K562 (cell line): Measurements from ENCODE around the gene EGFL7. TPM values are rescaled to one million over a fixed set of nuclear protein-coding genes. Genes with fewer than 3 reads are reported as not detected.

Experiments used
- GABPB1 ChIP-seq: sonication (generic); formaldehyde crosslinking; IDR thresholded peaks from 2 replicates; pipeline ENCODE4 v1.8.0; 2022; ENCODE audit warnings: mild to moderate bottlenecking, missing genetic modification reagents
- HDAC8 ChIP-seq: fragments of 450-650 bp; IDR thresholded peaks from 2 replicates; pipeline ENCODE4 v1.6.1; 2016; ENCODE audit warnings: mild to moderate bottlenecking, missing genetic modification characterization, moderate library complexity, missing compliant biosample characterization
- HSF4 ChIP-seq: fragments of 250-450 bp; sonication (Bioruptor Pico); IDR thresholded peaks from 2 replicates; pipeline ENCODE4 v2.1.2; 2022; ENCODE audit warnings: mild to moderate bottlenecking, moderate library complexity, borderline replicate concordance
- IRF1 ChIP-seq: sonication (generic); formaldehyde crosslinking; IDR thresholded peaks from 2 replicates; pipeline ENCODE4 v1.8.0; 2022; ENCODE audit warnings: missing genetic modification reagents, mild to moderate bottlenecking, borderline replicate concordance
- IRF9 ChIP-seq: fragments of 450-650 bp; IDR thresholded peaks from 2 replicates; pipeline ENCODE4 v1.6.1; 2016; ENCODE audit warnings: missing biosample characterization, missing genetic modification characterization
- MYC ChIP-seq, 2 experiments: fragments of 250-450 bp in 1 of 2; sonication (Bioruptor Pico) in 1 of 2; IDR thresholded peaks; 2 replicates each; pipeline versions ENCODE4 v1.5.1 to v1.6.1; 2012 to 2021; ENCODE audit warnings: low read depth in 2 of 2, borderline replicate concordance in 1 of 2, improper control_type of control experiment in 1 of 2, low read length in 1 of 2, mild to moderate bottlenecking in 1 of 2, moderate library complexity in 1 of 2
- PATZ1 ChIP-seq: fragments of 250-450 bp; sonication (Bioruptor Pico); IDR thresholded peaks from 2 replicates; pipeline ENCODE4 v1.5.0; 2020; ENCODE audit warnings: mild to moderate bottlenecking, borderline replicate concordance
- POLR2G ChIP-seq: fragments of 200-400 bp; formaldehyde crosslinking; IDR thresholded peaks from 2 replicates; pipeline ENCODE4 v1.6.1; 2017; ENCODE audit warnings: low read depth, mild to moderate bottlenecking, antibody characterized with exemption, low read length, moderate library complexity
- RHOXF2B ChIP-seq: fragments of 250-450 bp; sonication (Bioruptor Pico); conservative IDR thresholded peaks from 2 replicates; pipeline ENCODE4 v1.5.1; 2021
- SIRT6 ChIP-seq: IDR thresholded peaks from one replicate; pipeline ENCODE4 v1.6.1; 2012; ENCODE audit warnings: low read depth, mild to moderate bottlenecking, control low read depth, inconsistent platforms, low read length, moderate library complexity
- TCF7 ChIP-seq: sonication (generic); IDR thresholded peaks from 2 replicates; pipeline ENCODE4 v1.6.1; 2016; ENCODE audit warnings: antibody characterized with exemption, borderline replicate concordance
- ZBTB40 ChIP-seq, 2 experiments: fragments of 450-650 bp in 1 of 2; sonication (generic) in 1 of 2; formaldehyde crosslinking in 1 of 2; IDR thresholded peaks; 2 replicates each; pipeline versions ENCODE4 v1.7.1 to v1.9.0; 2016 to 2022; ENCODE audit warnings: inconsistent platforms in 1 of 2, mild to moderate bottlenecking in 1 of 2, missing genetic modification reagents in 1 of 2
- polyA plus RNA-seq, 8 experiments: library from polyadenylated mRNA; depleted of rRNA in 4 of 8; stranded (reverse) in 5 of 8; unstranded in 3 of 8; fragments of >200 nt; fragmentation: Nextera tagmentation in 2 of 8; fragmentation: Illumina TruSeq in 1 of 8; extraction: Ambion mirVana in 2 of 8; extraction: Trizol in 1 of 8; gene quantifications; 2 replicates each; pipeline versions ENCODE4 v1.2.1 to v1.2.3, GENCODE V29; 2011 to 2014; ENCODE audit warnings: inconsistent platforms in 1 of 8, missing spikeins in 1 of 8
- total RNA-seq, 7 experiments: library from RNA; depleted of rRNA in 6 of 7; stranded (reverse); fragments of >200 nt in 6 of 7; fragmentation: Illumina TruSeq in 2 of 7; extraction: Trizol in 2 of 7; gene quantifications; 2 replicates each; pipeline versions ENCODE4 v1.2.1 to v1.2.3, GENCODE V29; 2011 to 2021; ENCODE audit warnings: low replicate concordance in 1 of 7

The EGFL7 gene
- total and polyA plus RNA-seq, 9 of the 15 experiments (the other 6 are each of a cell fraction or from before 2014, with no cell fraction given) = 1.5 to 286 (median 55.5) TPM

- TF ChIP-seq GABPB1 (no peak), IRF1 (CRISPR knock-in tag) (no peak), ZBTB40 (IDR thresholded peaks at IDR 0.05) (no peak), ZBTB40 (CRISPR knock-in tag; IDR thresholded peaks at IDR 0.05) (no peak), IRF9 (tag) (no peak), POLR2G (peak; percentile 74), SIRT6 (peak; percentile 34), MYC (IDR thresholded peaks at IDR 0.05; ENCODE audit: low read depth, low read length) (no peak), MYC (CRISPR knock-in tag; IDR thresholded peaks at IDR 0.05; ENCODE audit: borderline replicate concordance, low read depth) (no peak), TCF7 (no peak), HSF4 (CRISPR knock-in tag) (no peak), HDAC8 (tag) (no peak), RHOXF2B (CRISPR knock-in tag) (no peak), PATZ1 (CRISPR knock-in tag) (no peak)
Observed at GRCh38 chr9:136675477-136676296, 13.0 kb downstream of the EGFL7 start (continued).
